ENCODE results near the gene DSTN.
A peak's percentile ranks its signal among the peaks of the same experiment; 100 is the strongest.

The DSTN gene

DNA sequence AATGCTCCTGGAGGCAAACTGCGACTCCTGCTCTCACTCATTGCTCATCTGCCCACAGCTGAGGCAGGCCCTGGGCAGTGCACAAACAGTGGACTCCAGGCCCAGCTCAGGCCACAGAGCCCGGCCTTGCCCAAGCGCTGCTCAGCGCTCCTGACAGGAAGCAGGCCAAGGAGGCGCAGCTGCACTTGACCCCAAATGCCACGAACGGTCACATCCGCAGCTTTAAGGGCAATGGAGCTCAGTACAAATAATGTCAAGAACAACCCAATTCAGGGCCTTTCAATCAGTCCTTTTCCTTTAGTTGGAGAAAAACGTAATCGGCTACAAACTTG, 78.4 kb downstream of the DSTN start:
- no peak for DNase-seq (ENCODE audit: low read depth, low spot score)
- in situ Hi-C loops (cut with HindIII; ENCODE audit: low sequenced_read_pairs), result no loop called here
- no peak overlapping the region for H3K4me3 ChIP-seq (ENCODE audit: low read depth, low read length)
- TF ChIP-seq, protein P1, sequence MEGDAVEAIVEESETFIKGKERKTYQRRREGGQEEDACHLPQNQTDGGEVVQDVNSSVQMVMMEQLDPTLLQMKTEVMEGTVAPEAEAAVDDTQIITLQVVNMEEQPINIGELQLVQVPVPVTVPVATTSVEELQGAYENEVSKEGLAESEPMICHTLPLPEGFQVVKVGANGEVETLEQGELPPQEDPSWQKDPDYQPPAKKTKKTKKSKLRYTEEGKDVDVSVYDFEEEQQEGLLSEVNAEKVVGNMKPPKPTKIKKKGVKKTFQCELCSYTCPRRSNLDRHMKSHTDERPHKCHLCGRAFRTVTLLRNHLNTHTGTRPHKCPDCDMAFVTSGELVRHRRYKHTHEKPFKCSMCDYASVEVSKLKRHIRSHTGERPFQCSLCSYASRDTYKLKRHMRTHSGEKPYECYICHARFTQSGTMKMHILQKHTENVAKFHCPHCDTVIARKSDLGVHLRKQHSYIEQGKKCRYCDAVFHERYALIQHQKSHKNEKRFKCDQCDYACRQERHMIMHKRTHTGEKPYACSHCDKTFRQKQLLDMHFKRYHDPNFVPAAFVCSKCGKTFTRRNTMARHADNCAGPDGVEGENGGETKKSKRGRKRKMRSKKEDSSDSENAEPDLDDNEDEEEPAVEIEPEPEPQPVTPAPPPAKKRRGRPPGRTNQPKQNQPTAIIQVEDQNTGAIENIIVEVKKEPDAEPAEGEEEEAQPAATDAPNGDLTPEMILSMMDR (IDR thresholded peaks at IDR 0.05; ENCODE audit: low read depth, low read length), result no peak

DNA sequence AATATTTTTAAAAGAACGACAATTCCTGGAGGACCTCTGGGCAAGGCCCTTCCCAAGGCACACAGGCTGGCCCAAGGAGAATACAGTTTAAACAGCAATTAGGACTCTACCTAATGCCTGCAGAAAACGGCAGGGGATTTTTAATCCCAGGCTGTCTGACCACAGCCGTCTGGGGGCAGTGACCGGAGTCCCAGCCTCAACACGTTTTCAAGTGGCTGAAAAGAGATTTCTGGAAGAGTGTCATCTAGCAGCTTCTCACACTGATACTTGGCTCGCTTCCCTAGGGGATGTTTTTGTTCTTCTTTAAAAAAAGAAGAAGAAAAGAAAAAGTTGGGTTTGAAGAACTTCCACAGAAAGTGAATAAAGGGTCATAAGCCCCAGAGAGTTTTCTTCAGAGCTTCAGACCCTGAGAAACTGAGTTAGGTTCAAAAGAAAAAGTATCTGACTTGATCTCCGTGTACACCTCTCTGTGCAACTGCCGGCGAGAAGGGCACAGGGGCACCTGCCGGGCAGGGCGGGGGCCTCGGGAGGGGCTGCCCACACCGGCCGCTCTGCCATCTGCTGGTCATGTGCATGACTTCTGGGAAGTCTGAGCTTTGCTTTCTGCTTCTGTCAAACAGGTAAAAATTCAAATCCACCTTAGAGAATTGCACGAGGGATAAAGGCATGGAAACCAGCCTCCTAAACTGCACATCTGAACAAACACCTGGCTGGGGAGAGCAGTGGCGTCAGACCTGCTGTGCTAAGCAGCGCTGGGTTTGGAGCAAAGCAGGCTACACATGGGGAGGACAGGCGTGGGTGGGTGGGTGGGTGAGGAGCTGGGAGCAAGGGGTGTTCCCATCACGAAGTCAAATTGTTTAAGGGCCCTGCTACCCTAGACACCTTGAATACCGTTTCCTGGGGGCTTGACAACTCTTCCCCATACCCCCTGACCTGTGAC, 79.2 kb downstream of the DSTN start:
- in situ Hi-C loops (cut with HindIII; ENCODE audit: low sequenced_read_pairs), result no loop called here
- no peak overlapping the region for H3K4me3 ChIP-seq (ENCODE audit: low read depth, low read length)
- DNase-seq (ENCODE audit: low read depth, low spot score), result peak; percentile 22
- TF ChIP-seq, protein P1 (IDR thresholded peaks at IDR 0.05; ENCODE audit: low read depth, low read length), result peak; percentile 53

DNA sequence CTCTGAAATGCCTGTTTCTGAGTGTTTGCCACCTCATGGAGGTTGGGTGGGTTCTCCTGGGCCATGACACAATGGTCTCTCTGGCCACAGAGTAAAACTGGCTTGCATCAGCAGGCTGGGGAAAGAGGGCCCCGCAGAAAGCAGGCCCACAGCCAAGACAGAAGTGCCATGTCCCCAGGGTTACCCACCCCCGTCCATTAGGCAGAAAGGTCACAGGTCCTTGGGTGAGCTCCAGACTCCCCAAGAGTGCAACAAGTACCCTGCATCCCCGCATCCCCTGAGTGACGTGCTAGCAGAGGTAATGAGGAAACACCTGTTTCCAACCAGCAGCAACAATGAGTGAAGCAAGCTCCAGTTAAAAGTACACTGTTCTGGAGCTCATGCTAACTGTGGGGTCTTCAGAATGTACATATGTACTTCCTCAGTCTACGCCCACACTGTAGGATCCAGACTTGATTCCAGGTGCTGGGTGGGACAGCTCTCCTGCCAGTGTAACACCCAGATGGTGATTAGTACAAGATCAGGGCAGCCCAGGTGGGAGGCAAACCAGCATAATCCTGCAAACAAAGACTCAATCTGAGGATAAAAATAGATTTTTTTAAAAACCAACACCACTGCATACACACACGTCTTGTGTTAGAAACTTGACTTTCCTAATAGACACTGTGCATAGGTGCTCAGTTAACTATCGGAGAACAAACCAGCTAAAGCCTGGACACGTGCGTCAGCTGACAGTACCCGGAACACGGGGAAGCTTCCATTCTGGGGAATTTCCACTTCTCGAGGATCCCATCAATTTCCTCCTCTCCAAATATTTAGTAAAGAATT, 80.6 kb downstream of the DSTN start:
- DNase-seq (ENCODE audit: low read depth, low spot score), result no peak
- in situ Hi-C loops (cut with HindIII; ENCODE audit: low sequenced_read_pairs), result no loop called here
- TF ChIP-seq, protein P1 (IDR thresholded peaks at IDR 0.05; ENCODE audit: low read depth, low read length), result no peak
- no peak overlapping the region for H3K4me3 ChIP-seq (ENCODE audit: low read depth, low read length)

DNA sequence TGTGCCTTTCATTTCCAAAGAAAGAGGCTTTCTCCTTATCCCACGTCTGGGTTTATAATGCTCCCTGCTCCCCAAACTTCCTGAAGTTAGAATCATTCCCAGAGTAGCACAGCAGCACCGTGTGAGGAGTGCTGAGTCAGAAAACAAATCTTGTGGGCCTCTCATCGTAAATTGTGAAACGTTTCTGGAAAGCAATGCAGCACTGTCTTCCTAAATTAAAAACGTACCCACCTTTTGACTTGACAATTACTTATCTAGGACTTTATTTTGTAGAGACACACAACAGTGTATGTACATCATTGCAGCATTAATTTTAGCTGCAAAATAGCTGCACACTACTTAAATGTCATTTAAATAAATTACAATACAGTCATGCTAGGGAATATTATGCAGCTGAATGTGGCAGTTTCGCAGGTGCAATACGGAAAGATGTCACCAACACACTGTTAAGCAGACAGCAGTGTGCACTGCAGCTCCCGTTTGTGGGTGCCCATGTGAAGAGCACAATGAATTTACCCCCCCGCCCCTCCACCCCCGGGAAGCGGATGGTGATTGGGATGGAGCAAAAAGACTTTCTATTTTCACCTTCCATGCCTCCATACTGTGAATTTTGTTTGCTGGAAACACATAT, 81.4 kb downstream of the DSTN start:
- no peak for DNase-seq (ENCODE audit: low read depth, low spot score)
- TF ChIP-seq, protein P1 (IDR thresholded peaks at IDR 0.05; ENCODE audit: low read depth, low read length), result no peak
- no peak overlapping the region for H3K4me3 ChIP-seq (ENCODE audit: low read depth, low read length)
- in situ Hi-C loops (cut with HindIII; ENCODE audit: low sequenced_read_pairs), result no loop called here

DNA sequence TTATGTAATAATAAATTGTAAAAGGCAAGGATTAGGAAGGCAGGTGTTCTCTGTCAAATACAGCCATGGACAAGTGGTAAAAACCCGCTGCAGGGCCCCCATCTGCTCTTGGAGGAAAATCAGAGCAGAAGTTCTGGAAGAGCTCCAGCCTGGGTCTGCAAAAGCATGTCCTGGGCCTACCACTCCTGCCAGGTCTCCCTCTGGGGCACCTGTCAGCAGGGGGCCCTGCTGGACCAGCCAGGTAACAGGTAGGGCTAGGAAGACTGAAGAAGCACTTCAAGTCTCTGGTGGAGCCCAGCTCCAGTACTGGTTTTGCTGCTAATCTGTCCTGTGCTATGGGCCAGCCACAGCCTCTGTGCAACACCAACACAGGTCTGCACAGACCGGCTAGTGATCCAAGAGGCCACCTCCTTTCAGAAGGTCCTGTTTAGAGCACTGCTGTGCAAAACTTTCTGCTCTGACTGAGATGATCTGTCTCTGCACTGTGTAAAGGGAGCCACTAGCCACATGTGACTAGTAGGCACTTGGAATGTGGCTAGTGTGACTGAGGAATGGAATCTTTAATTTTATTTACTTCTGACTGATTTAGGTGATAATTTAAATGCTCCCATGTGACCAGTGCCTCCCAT, 82.0 kb downstream of the DSTN start:
- no peak overlapping the region for H3K4me3 ChIP-seq (ENCODE audit: low read depth, low read length)
- in situ Hi-C loops (cut with HindIII; ENCODE audit: low sequenced_read_pairs), result no loop called here
- DNase-seq (ENCODE audit: low read depth, low spot score), result no peak
- TF ChIP-seq, protein P1 (IDR thresholded peaks at IDR 0.05; ENCODE audit: low read depth, low read length), result no peak

DNA sequence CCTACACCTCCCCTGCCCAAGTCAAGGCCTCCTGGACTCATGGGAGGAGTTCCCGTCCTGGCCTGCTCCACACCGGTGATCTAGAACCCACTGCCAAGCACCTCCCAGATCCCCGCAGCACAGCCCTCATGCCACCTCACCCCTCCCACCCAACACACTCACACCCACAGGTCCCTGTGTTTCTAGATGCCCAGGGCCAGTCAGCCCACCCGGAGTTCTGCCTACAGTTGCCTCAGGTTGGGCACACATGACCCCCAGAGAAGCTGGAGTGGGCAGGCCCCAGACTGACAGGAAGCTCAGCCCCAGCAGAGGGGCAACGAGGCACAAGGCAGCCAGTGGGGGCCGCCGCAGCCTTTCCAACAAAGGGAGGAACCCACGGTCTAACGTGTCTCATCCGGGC, 82.5 kb downstream of the DSTN start:
- H3K4me3 ChIP-seq (ENCODE audit: low read depth, low read length), result no peak overlapping the region
- DNase-seq (ENCODE audit: low read depth, low spot score), result no peak
- in situ Hi-C loops (cut with HindIII; ENCODE audit: low sequenced_read_pairs), result no loop called here
- TF ChIP-seq, protein P1 (IDR thresholded peaks at IDR 0.05; ENCODE audit: low read depth, low read length), result no peak

All from astrocyte of the spinal cord (primary cell).